Smooth muscle cell (in vitro differentiated cells): ENCODE measurements around the gene NTN1. TPM values are rescaled to one million over a fixed set of nuclear protein-coding genes. Genes with fewer than 3 reads are reported as not detected.
"Not testable (repeated sequence)": the region's sequence is repeated elsewhere in the genome, so short reads cannot be mapped to it uniquely, and the experiment has no call there.

ENCODE experiments used
- DNase-seq: peaks from one replicate; lab custom pipeline; 2025; ENCODE audit not compliant: unreplicated experiment; lab: John Stamatoyannopoulos, UW
- H2AFZ ChIP-seq: fragments of 200-600 bp; sonication (generic); 2 replicates; pipeline ENCODE4 v1.6.0; 2016; ENCODE audit warnings: antibody characterized with exemption, low read depth, mild to moderate bottlenecking
- H3F3A ChIP-seq: fragments of 200-600 bp; sonication (generic); 2 replicates; pipeline ENCODE4 v1.6.0; 2017; ENCODE audit warnings: antibody characterized with exemption, low read depth
- H3K27ac ChIP-seq: fragments of 200-600 bp; sonication (generic); 2 replicates; pipeline ENCODE4 v1.5.1; 2016; ENCODE audit warnings: low read depth, mild to moderate bottlenecking
- H3K27me3 ChIP-seq: fragments of 200-600 bp; sonication (generic); 2 replicates; pipeline ENCODE4 v1.6.1; 2016; ENCODE audit warnings: low read depth, mild to moderate bottlenecking
- H3K36me3 ChIP-seq: fragments of 200-600 bp; sonication (generic); 2 replicates; pipeline ENCODE4 v1.5.1; 2016; ENCODE audit warnings: low read depth
- H3K4me1 ChIP-seq: fragments of 200-600 bp; sonication (generic); 2 replicates; pipeline ENCODE4 v1.5.1; 2016; ENCODE audit warnings: low read depth
- H3K4me2 ChIP-seq: fragments of 200-600 bp; sonication (generic); 2 replicates; pipeline ENCODE4 v1.6.0; 2016; ENCODE audit warnings: mild to moderate bottlenecking
- H3K4me3 ChIP-seq: fragments of 200-600 bp; sonication (generic); 2 replicates; pipeline ENCODE4 v1.5.1; 2016; ENCODE audit warnings: mild to moderate bottlenecking
- H3K79me2 ChIP-seq: fragments of 200-600 bp; sonication (generic); 2 replicates; pipeline ENCODE4 v1.6.0; 2016; ENCODE audit warnings: low read depth, mild to moderate bottlenecking
- H3K9ac ChIP-seq: fragments of 200-600 bp; sonication (generic); 2 replicates; pipeline ENCODE4 v1.6.0; 2016; ENCODE audit warnings: low read depth
- H3K9me3 ChIP-seq: fragments of 200-600 bp; sonication (generic); replicated peaks from 2 replicates; pipeline ENCODE4 v1.5.1; 2016; ENCODE audit warnings: low read depth
- H4K20me1 ChIP-seq: fragments of 200-600 bp; sonication (generic); 2 replicates; pipeline ENCODE4 v1.6.0; 2016; ENCODE audit warnings: low read depth
- WGBS: methylation state at CpG from one replicate; pipeline ENCODE4 v1.1.7; 2016; ENCODE audit warnings: low lambda C conversion rate; 5-methylcytosine and 5-hydroxymethylcytosine counted together
- polyA plus RNA-seq: library from polyadenylated mRNA; unstranded; fragments of >200 nt; fragmentation: Nextera tagmentation; extraction: Ambion mirVana; gene quantifications from 2 replicates; pipeline ENCODE4 v1.2.1, GENCODE V29; 2016
- total RNA-seq: library from RNA; depleted of rRNA; stranded (reverse); fragments of >200 nt; gene quantifications from 2 replicates; pipeline ENCODE4 v1.2.3, GENCODE V29; 2014
- TF ChIP-seq, protein P1 (sequence below): fragments of 200-600 bp; sonication (generic); IDR thresholded peaks from 2 replicates; pipeline ENCODE4 v1.5.1; 2017; ENCODE audit warnings: borderline replicate concordance, mild to moderate bottlenecking, antibody characterized with exemption; ENCODE audit not compliant: insufficient read depth, poor library complexity, severe bottlenecking

Gene NTN1
- total and polyA plus RNA-seq, 2 experiments from 2014 or later = 0.07 to 0.72 TPM

DNA sequence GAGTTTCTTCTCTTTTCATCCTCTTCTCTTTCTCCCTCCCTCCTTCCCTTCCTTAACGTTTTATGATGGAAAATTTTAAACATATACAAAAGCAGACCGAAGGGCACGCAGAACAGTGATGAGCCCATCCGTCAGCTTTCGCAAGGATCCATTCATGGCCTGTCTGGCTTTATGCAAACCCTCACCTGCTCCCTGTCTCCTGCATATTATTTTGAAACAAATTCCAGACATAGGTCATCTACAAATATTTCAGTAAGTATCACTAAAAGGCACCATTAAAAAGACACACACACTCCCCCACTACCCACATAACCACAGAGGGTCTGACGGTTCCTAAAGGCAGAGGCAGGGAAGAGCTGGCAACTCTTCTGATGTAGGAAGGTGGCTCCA is 235.0 kb downstream of the NTN1 start:
- H3K27me3 ChIP-seq = no peaks in the 10 kb centered on the region
- 87% methylated on average over 6 of the region's 6 CpGs for WGBS
- no peak overlapping the region for H3K27ac ChIP-seq
- no peak overlapping the region for H3K4me2 ChIP-seq
- no peak overlapping the region for H2AFZ ChIP-seq
- H3K79me2 ChIP-seq = no peaks in the 10 kb centered on the region
- no peaks in the 10 kb centered on the region for H3K9me3 ChIP-seq
- no peaks in the 10 kb centered on the region for H4K20me1 ChIP-seq
- DNase-seq = no peak
- no peak overlapping the region for H3K9ac ChIP-seq
- H3K4me1 ChIP-seq = no peaks in the 10 kb centered on the region
- no peaks in the 10 kb centered on the region for H3K36me3 ChIP-seq
- TF ChIP-seq, protein P1, sequence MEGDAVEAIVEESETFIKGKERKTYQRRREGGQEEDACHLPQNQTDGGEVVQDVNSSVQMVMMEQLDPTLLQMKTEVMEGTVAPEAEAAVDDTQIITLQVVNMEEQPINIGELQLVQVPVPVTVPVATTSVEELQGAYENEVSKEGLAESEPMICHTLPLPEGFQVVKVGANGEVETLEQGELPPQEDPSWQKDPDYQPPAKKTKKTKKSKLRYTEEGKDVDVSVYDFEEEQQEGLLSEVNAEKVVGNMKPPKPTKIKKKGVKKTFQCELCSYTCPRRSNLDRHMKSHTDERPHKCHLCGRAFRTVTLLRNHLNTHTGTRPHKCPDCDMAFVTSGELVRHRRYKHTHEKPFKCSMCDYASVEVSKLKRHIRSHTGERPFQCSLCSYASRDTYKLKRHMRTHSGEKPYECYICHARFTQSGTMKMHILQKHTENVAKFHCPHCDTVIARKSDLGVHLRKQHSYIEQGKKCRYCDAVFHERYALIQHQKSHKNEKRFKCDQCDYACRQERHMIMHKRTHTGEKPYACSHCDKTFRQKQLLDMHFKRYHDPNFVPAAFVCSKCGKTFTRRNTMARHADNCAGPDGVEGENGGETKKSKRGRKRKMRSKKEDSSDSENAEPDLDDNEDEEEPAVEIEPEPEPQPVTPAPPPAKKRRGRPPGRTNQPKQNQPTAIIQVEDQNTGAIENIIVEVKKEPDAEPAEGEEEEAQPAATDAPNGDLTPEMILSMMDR = no peak
- no peaks in the 10 kb centered on the region for H3F3A ChIP-seq
- no peak overlapping the region for H3K4me3 ChIP-seq

DNA sequence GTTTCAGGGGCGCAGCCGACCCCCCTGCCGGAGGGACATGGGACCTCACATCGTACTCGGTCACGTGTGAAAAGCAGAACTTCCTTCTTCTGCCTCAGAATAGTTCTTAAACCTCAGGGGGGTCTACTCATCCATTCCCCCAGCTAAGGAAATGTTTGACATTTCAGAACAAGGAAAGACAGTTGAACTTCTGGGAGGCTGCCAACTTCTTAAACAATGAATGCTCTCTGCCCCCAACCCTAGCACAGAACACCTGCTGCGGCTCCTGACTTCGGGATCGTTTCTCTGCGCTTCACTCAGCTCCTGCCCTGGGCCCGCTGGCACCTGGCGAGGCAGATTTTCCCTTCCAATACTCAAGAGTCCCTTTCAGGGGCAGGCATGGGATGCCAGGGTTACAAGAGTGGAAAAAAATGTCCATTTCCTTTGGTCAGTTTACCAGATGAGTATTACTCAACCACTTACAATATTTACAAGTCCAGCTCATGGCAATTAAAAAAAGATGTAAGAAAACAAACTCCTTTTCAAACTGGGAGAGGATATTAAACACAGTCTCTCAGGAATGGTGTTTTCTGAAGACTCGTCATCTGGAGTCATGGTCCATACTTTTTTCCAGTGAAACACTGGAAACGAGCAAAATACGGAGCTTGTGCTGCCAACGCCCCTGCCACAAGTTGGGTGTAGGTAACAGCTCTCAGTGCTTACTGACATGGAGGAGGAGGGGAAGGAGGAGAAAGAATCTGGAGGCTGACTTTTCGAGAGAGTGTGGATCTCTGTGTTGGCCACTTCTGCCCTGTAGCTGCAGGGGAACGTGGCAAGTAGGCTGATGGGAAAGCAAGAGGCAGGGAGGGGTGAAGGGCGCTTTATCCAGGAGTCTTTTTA is 235.7 kb downstream of the NTN1 start:
- H3F3A ChIP-seq = no peaks in the 10 kb centered on the region
- 91% methylated on average over 19 of the region's 19 CpGs for WGBS
- TF ChIP-seq, protein P1 = no peak
- no peaks in the 10 kb centered on the region for H3K4me1 ChIP-seq
- no peaks in the 10 kb centered on the region for H3K36me3 ChIP-seq
- no peak overlapping the region for H3K27ac ChIP-seq
- no peak overlapping the region for H3K9ac ChIP-seq
- H3K9me3 ChIP-seq = no peaks in the 10 kb centered on the region
- no peak overlapping the region for H3K4me3 ChIP-seq
- H2AFZ ChIP-seq = no peak overlapping the region
- H3K27me3 ChIP-seq = no peaks in the 10 kb centered on the region
- H3K4me2 ChIP-seq = no peak overlapping the region
- DNase-seq = no peak
- no peaks in the 10 kb centered on the region for H3K79me2 ChIP-seq
- H4K20me1 ChIP-seq = no peaks in the 10 kb centered on the region

DNA sequence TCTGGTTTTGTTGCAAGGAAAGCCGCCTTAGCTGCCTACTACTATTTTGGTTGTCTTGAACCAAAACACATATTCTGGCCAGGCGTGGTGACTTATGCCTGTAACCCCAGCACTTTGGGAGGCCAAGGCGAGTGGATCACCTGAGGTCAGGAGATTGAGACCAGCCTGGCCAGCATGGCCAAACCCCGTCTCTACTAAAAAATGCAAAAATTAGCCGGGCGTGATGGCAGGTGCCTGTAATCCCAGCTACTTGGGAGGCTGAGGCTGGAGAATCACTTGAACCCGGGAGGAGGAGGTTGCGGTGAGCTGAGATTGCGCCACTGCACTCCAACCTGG is 236.3 kb downstream of the NTN1 start:
- not testable (repeated sequence) for H2AFZ ChIP-seq, H3K27me3 ChIP-seq, DNase-seq, H3K4me3 ChIP-seq, H4K20me1 ChIP-seq, H3K27ac ChIP-seq, H3K4me2 ChIP-seq, H3K79me2 ChIP-seq, H3K9ac ChIP-seq, H3K36me3 ChIP-seq, H3F3A ChIP-seq, H3K9me3 ChIP-seq, H3K4me1 ChIP-seq
- 93% methylated on average over 9 of the region's 9 CpGs for whole genome bisulfite sequencing

DNA sequence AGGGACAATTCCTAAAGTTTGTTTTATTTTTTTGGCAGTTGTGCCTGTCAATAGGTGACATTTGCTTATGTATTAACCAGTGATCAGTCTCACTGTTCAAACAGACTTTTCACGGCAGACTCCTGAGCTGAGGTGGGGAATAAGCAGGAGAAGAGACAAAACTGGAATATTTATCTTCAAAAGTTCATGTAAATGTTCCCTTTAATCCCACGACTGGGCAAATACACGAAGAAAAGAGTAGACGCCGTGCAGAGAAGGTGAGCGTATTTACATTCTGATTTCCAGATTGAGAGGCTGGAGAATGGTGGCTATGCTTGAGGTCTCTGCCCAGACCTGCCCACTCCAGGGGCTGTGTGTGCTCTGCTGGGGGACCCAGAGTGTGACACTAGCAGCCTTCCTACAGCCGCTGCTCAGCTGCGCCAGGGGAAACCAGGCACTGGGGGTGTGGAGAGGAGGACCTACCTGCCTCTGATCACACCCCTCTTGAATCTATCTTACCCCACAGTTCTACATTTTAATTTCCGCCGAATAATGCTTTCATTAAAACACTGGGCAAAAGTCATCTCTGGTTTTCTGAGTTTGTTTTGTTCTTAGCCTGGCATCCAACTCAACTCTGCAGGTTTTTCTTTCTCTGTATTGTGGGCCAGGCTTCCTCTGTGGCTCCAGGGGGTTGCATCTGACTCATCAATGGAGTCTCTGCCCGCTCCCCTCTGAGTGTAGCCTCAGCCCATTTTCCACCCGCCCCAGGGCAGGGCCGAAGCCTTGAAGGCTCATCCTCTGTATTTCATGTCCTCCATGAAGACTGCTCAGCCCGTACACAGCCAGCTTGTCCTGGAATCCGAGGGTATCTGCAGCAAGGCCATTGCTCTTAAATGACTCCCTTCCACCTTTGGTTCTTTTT is 237.1 kb downstream of the NTN1 start:
- Histone ChIP-seq H3K4me3 (no peak overlapping the region), H2AFZ (no peak overlapping the region), H3K9me3 (no peaks in the 10 kb centered on the region), H3K36me3 (no peaks in the 10 kb centered on the region), H4K20me1 (no peaks in the 10 kb centered on the region), H3K27me3 (no peaks in the 10 kb centered on the region), H3K79me2 (no peaks in the 10 kb centered on the region), H3K27ac (no peak overlapping the region), H3K4me2 (no peak overlapping the region), H3K9ac (no peak overlapping the region), H3K4me1 (no peaks in the 10 kb centered on the region), H3F3A (no peaks in the 10 kb centered on the region)
- no peak for DNase-seq
- TF ChIP-seq, protein P1 = no peak
- 85% methylated on average over 15 of the region's 15 CpGs for WGBS
